Smooth muscle cell (in vitro differentiated cells): ENCODE measurements around the gene CHPF. TPM values are rescaled to one million over a fixed set of nuclear protein-coding genes. Genes with fewer than 3 reads are reported as not detected.

Experiments
- DNase-seq: peaks from one replicate; lab custom pipeline; 2025; ENCODE audit not compliant: unreplicated experiment; lab: John Stamatoyannopoulos, UW
- H2AFZ ChIP-seq: fragments of 200-600 bp; sonication (generic); 2 replicates; pipeline ENCODE4 v1.6.0; 2016; ENCODE audit warnings: antibody characterized with exemption, low read depth, mild to moderate bottlenecking
- H3F3A ChIP-seq: fragments of 200-600 bp; sonication (generic); 2 replicates; pipeline ENCODE4 v1.6.0; 2017; ENCODE audit warnings: antibody characterized with exemption, low read depth
- H3K27ac ChIP-seq: fragments of 200-600 bp; sonication (generic); 2 replicates; pipeline ENCODE4 v1.5.1; 2016; ENCODE audit warnings: low read depth, mild to moderate bottlenecking
- H3K27me3 ChIP-seq: fragments of 200-600 bp; sonication (generic); 2 replicates; pipeline ENCODE4 v1.6.1; 2016; ENCODE audit warnings: low read depth, mild to moderate bottlenecking
- H3K36me3 ChIP-seq: fragments of 200-600 bp; sonication (generic); 2 replicates; pipeline ENCODE4 v1.5.1; 2016; ENCODE audit warnings: low read depth
- H3K4me1 ChIP-seq: fragments of 200-600 bp; sonication (generic); 2 replicates; pipeline ENCODE4 v1.5.1; 2016; ENCODE audit warnings: low read depth
- H3K4me2 ChIP-seq: fragments of 200-600 bp; sonication (generic); 2 replicates; pipeline ENCODE4 v1.6.0; 2016; ENCODE audit warnings: mild to moderate bottlenecking
- H3K4me3 ChIP-seq: fragments of 200-600 bp; sonication (generic); 2 replicates; pipeline ENCODE4 v1.5.1; 2016; ENCODE audit warnings: mild to moderate bottlenecking
- H3K79me2 ChIP-seq: fragments of 200-600 bp; sonication (generic); 2 replicates; pipeline ENCODE4 v1.6.0; 2016; ENCODE audit warnings: low read depth, mild to moderate bottlenecking
- H3K9ac ChIP-seq: fragments of 200-600 bp; sonication (generic); 2 replicates; pipeline ENCODE4 v1.6.0; 2016; ENCODE audit warnings: low read depth
- H3K9me3 ChIP-seq: fragments of 200-600 bp; sonication (generic); replicated peaks from 2 replicates; pipeline ENCODE4 v1.5.1; 2016; ENCODE audit warnings: low read depth
- H4K20me1 ChIP-seq: fragments of 200-600 bp; sonication (generic); 2 replicates; pipeline ENCODE4 v1.6.0; 2016; ENCODE audit warnings: low read depth
- CTCF ChIP-seq: fragments of 200-600 bp; sonication (generic); IDR thresholded peaks from 2 replicates; pipeline ENCODE4 v1.5.1; 2017; ENCODE audit warnings: borderline replicate concordance, mild to moderate bottlenecking, antibody characterized with exemption; ENCODE audit not compliant: insufficient read depth, poor library complexity, severe bottlenecking
- WGBS: methylation state at CpG from one replicate; pipeline ENCODE4 v1.1.7; 2016; ENCODE audit warnings: low lambda C conversion rate; 5-methylcytosine and 5-hydroxymethylcytosine counted together
- polyA plus RNA-seq: library from polyadenylated mRNA; unstranded; fragments of >200 nt; fragmentation: Nextera tagmentation; extraction: Ambion mirVana; gene quantifications from 2 replicates; pipeline ENCODE4 v1.2.1, GENCODE V29; 2016
- total RNA-seq: library from RNA; depleted of rRNA; stranded (reverse); fragments of >200 nt; gene quantifications from 2 replicates; pipeline ENCODE4 v1.2.3, GENCODE V29; 2014

Gene CHPF
- total and polyA plus RNA-seq, 2 experiments from 2014 or later: 141 to 344 TPM

GRCh38 chr2:219542931-219543595 lies 546 bp downstream of the CHPF start:
- peak overlapping the region; percentile 50 for H3K27ac ChIP-seq
- no peaks in the 10 kb centered on the region for H3K9me3 ChIP-seq
- H4K20me1 ChIP-seq: peaks cover 48% of the 10 kb centered on the region
- H3K4me3 ChIP-seq: peak overlapping the region; percentile 82
- H2AFZ ChIP-seq: peak overlapping the region; percentile 53
- peak overlapping the region; percentile 69 for H3K9ac ChIP-seq
- no peaks in the 10 kb centered on the region for H3K36me3 ChIP-seq
- H3K79me2 ChIP-seq: peaks cover 9% of the 10 kb centered on the region
- H3K4me2 ChIP-seq: peak overlapping the region; percentile 97
- under 1% methylated on average over 58 of the region's 66 CpGs for WGBS
- no peaks in the 10 kb centered on the region for H3F3A ChIP-seq
- TF ChIP-seq CTCF: no peak
- no peaks in the 10 kb centered on the region for H3K27me3 ChIP-seq
- DNase-seq: no peak
- peaks cover 18% of the 10 kb centered on the region for H3K4me1 ChIP-seq

GRCh38 chr2:219541611-219542180 lies 1.9 kb downstream of the CHPF start:
- peak; percentile 81 for DNase-seq
- H3F3A ChIP-seq: no peaks in the 10 kb centered on the region
- H3K4me1 ChIP-seq: peaks cover 18% of the 10 kb centered on the region
- H3K79me2 ChIP-seq: peaks cover 9% of the 10 kb centered on the region
- H3K36me3 ChIP-seq: no peaks in the 10 kb centered on the region
- 8% methylated on average over 48 of the region's 48 CpGs for WGBS
- H3K27me3 ChIP-seq: no peaks in the 10 kb centered on the region
- peaks cover 51% of the 10 kb centered on the region for H4K20me1 ChIP-seq
- peak; percentile 99 for TF ChIP-seq CTCF
- peak overlapping the region; percentile 97 for H3K4me2 ChIP-seq
- H3K9ac ChIP-seq: no peak overlapping the region
- no peak overlapping the region for H3K27ac ChIP-seq
- H3K9me3 ChIP-seq: no peaks in the 10 kb centered on the region
- H3K4me3 ChIP-seq: peak overlapping the region; percentile 82
- no peak overlapping the region for H2AFZ ChIP-seq

- no peak overlapping the region for H3K4me2 ChIP-seq
- no peaks in the 10 kb centered on the region for H3K36me3 ChIP-seq
- no peaks in the 10 kb centered on the region for H3K9me3 ChIP-seq
- DNase-seq: no peak
- no peak overlapping the region for H3K4me3 ChIP-seq
- H3K27me3 ChIP-seq: no peaks in the 10 kb centered on the region
- H3K79me2 ChIP-seq: peaks cover 9% of the 10 kb centered on the region
- no peak overlapping the region for H2AFZ ChIP-seq
- 90% methylated on average over 12 of the region's 12 CpGs for WGBS
- H3K4me1 ChIP-seq: peaks cover 18% of the 10 kb centered on the region
- TF ChIP-seq CTCF: no peak
- H4K20me1 ChIP-seq: peaks cover 51% of the 10 kb centered on the region
- no peaks in the 10 kb centered on the region for H3F3A ChIP-seq
- H3K9ac ChIP-seq: no peak overlapping the region
- H3K27ac ChIP-seq: no peak overlapping the region
Observed at GRCh38 chr2:219540784-219541504, 2.7 kb downstream of the CHPF start.
